Transverse colon (tissue), 4 donors: ENCODE data around the gene NOX3. TPM values are rescaled to one million over a fixed set of nuclear protein-coding genes. Genes with fewer than 3 reads are reported as not detected.
"Not testable (repeated sequence)": the region's sequence is repeated elsewhere in the genome, so short reads cannot be mapped to it uniquely, and the experiment has no call there.

Source experiments
- DNase-seq: peaks from one replicate; pipeline ENCODE4 v3.0.0-alpha.2; 2019
- H3K27ac ChIP-seq, 4 donors: fragments of 200-600 bp; sonication (generic); 2 replicates each; pipeline ENCODE4 v1.5.1; 2016 to 2018; ENCODE audit warnings: inconsistent platforms in 4 of 4
- H3K27me3 ChIP-seq: fragments of 200-600 bp; sonication (generic); 2 replicates; pipeline ENCODE4 v1.5.1; 2017; ENCODE audit warnings: inconsistent platforms
- H3K36me3 ChIP-seq, 4 donors: fragments of 200-600 bp; sonication (generic); 2 replicates each; pipeline ENCODE4 v1.5.1; 2017 to 2019; ENCODE audit warnings: inconsistent platforms in 4 of 4
- H3K4me1 ChIP-seq, 4 donors: fragments of 200-600 bp; sonication (generic); 2 replicates each; pipeline ENCODE4 v1.5.1; 2017 to 2020; ENCODE audit warnings: inconsistent platforms in 4 of 4
- H3K4me3 ChIP-seq, 4 donors: fragments of 200-600 bp; sonication (generic); 1 replicate in 1 of 4; 2 replicates in 3 of 4; pipeline versions ENCODE4 v1.5.1 to v1.6.1; 2017 to 2019; ENCODE audit warnings: inconsistent platforms in 4 of 4
- H3K9me3 ChIP-seq, 2 donors: fragments of 200-600 bp; sonication (generic); 2 replicates each; pipeline ENCODE4 v1.5.1; 2017 to 2019; ENCODE audit warnings: inconsistent platforms in 2 of 2
- EP300 ChIP-seq: sonication (generic); formaldehyde crosslinking; IDR thresholded peaks from one replicate; pipeline ENCODE4 v1.6.1; 2017; ENCODE audit warnings: antibody characterized with exemption, low read depth
- POLR2A ChIP-seq: fragments of 450-650 bp; IDR thresholded peaks from one replicate; pipeline ENCODE4 v1.6.1; 2016; ENCODE audit warnings: antibody characterized with exemption, mild to moderate bottlenecking, moderate library complexity
- POLR2AphosphoS5 ChIP-seq, 3 donors: sonication (generic); formaldehyde crosslinking; IDR thresholded peaks; one replicate each; pipeline ENCODE4 v1.6.1; 2016; ENCODE audit warnings: antibody characterized with exemption in 3 of 3
- WGBS, 2 donors: methylation state at CpG; one replicate each; pipeline ENCODE4 v1.1.5; 2018; ENCODE audit warnings: low coverage in 1 of 2; 5-methylcytosine and 5-hydroxymethylcytosine counted together
- in situ Hi-C, 4 donors: fragments of 200-750 bp; cut with MboI; loops; one replicate each; pipeline versions ENCODE4 v1.15.0 to v1.15.1; 2017; ENCODE audit warnings: low sequenced_read_pairs in 3 of 4, low pct_ligation_motif_present in 1 of 4, low pct_unique_long_range_greater_than_20kb in 1 of 4
- intact Hi-C: fragments of 100-400 bp; cut with DNase I; formaldehyde crosslinking; loops from one replicate; pipeline ENCODE4 v1.15.1; 2023; ENCODE audit warnings: low total_unique reads
- total RNA-seq, 4 donors: library from RNA; depleted of rRNA; stranded (reverse); fragments of >200 nt; gene quantifications; one replicate each; pipeline ENCODE4 v1.1.0, GENCODE V29; 2016
- TF ChIP-seq, protein P1 (sequence below), 5 experiments: fragments of 200-600 bp in 3 of 5; fragments of 450-650 bp in 2 of 5; sonication (generic) in 3 of 5; IDR thresholded peaks; 1 replicate in 2 of 5; 2 replicates in 3 of 5; pipeline ENCODE4 v1.5.1; 2016 to 2017; ENCODE audit warnings: antibody characterized with exemption in 5 of 5, inconsistent platforms in 3 of 5, mild to moderate bottlenecking in 2 of 5, moderate library complexity in 1 of 5

The NOX3 gene
- total RNA-seq, 4 donors from 2014 or later, result not detected

DNA sequence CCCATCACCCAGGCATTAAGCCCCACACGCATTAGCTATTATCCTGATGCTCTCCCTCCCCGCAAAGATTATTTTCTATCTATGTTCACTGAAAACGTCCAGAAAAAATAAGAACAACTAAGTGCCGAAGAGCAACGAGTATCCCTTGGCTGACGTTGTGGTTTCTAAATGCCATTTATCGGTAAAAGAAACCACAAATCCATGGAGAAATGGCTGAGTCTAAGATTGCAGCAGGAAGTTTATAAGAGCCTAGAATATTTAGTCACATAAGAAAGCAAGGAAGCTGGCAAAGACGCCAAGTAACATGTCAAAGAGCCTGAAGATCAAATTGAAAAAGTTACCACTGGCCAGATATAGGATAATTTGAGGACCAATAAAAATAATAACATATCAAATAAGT lies 18.1 kb upstream of the NOX3 start:
- intact Hi-C loops (no loop called here), in situ Hi-C loops (no loop called here)
- no peak overlapping the region for H3K27ac ChIP-seq
- no peaks in the 10 kb centered on the region for H3K9me3 ChIP-seq
- 87 to 92% methylated on average over 8 of the region's 8 CpGs for WGBS, 2 donors
- no peaks in the 10 kb centered on the region for H3K27me3 ChIP-seq
- H3K36me3 ChIP-seq, result no peaks in the 10 kb centered on the region
- no peak overlapping the region for H3K4me3 ChIP-seq
- no peaks in the 10 kb centered on the region for H3K4me1 ChIP-seq
- TF ChIP-seq, protein P1, sequence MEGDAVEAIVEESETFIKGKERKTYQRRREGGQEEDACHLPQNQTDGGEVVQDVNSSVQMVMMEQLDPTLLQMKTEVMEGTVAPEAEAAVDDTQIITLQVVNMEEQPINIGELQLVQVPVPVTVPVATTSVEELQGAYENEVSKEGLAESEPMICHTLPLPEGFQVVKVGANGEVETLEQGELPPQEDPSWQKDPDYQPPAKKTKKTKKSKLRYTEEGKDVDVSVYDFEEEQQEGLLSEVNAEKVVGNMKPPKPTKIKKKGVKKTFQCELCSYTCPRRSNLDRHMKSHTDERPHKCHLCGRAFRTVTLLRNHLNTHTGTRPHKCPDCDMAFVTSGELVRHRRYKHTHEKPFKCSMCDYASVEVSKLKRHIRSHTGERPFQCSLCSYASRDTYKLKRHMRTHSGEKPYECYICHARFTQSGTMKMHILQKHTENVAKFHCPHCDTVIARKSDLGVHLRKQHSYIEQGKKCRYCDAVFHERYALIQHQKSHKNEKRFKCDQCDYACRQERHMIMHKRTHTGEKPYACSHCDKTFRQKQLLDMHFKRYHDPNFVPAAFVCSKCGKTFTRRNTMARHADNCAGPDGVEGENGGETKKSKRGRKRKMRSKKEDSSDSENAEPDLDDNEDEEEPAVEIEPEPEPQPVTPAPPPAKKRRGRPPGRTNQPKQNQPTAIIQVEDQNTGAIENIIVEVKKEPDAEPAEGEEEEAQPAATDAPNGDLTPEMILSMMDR (IDR thresholded peaks at IDR 0.05), result no peak
- TF ChIP-seq EP300, result no peak
- TF ChIP-seq POLR2AphosphoS5 (IDR thresholded peaks at IDR 0.05), result no peak
- TF ChIP-seq POLR2A, result no peak
- DNase-seq, result no peak

DNA sequence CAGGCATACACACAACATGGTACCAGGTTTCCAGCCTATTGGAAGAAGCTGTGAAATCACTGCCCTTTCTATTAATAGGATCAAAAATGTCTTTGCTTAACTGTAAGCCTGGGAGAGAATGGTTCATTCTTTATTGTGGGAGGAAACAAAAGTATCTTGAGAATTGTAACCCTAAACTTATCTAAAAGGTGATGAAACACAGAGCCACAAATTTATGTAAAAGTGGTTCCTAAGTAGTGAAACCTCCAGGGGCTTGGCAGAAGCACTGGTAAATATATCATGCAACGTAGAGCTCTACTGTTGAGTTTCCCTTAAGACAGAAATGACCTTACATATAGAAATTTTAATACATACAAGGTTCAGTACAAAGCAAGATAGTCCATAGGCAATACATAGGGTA lies 17.2 kb upstream of the NOX3 start:
- Histone ChIP-seq H3K4me3 (no peak overlapping the region), H3K27ac (no peak overlapping the region), H3K9me3 (no peaks in the 10 kb centered on the region), H3K27me3 (no peaks in the 10 kb centered on the region), H3K4me1 (no peaks in the 10 kb centered on the region), H3K36me3 (no peaks in the 10 kb centered on the region)
- TF ChIP-seq EP300 (no peak), POLR2AphosphoS5 (IDR thresholded peaks at IDR 0.05) (no peak), POLR2A (no peak)
- TF ChIP-seq, protein P1 (IDR thresholded peaks at IDR 0.05), result no peak
- DNase-seq, result no peak
- intact Hi-C loops, result no loop called here
- 48 to 60% methylated on average over 1 of the region's 1 CpG for WGBS, 2 donors
- in situ Hi-C loops, result no loop called here

DNA sequence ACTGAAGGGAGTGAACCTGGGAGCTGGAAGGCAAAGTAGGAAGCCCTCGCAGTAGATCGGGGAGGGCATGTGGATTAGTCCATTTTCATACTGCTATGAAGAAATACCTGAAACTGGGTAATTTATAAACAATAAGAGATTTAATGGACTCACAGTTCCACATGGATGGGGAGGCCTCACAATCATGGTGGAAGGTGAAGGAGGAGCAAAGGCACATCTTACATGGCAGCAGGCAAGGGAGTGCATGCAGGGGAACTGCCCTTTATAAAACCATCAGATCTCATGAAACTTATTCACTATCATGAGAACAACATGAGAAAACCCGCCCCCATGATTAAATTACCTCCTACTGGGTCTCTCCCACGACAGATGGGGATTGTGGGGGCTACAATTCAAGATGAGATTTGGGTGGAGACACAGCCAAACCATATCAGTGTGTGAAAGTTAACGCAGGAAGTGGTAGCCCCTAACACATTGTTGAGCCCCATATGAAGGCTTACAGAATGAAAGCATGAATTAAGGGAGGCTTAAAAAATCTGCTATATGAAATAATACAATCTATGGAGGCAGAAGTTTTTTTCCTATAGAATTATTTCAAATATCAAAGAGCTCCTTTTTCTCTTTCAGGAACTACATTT lies 15.5 kb upstream of the NOX3 start:
- in situ Hi-C loops, result not testable (repeated sequence)
- WGBS, 2 donors, result 84 to 86% methylated on average over 5 of the region's 5 CpGs

DNA sequence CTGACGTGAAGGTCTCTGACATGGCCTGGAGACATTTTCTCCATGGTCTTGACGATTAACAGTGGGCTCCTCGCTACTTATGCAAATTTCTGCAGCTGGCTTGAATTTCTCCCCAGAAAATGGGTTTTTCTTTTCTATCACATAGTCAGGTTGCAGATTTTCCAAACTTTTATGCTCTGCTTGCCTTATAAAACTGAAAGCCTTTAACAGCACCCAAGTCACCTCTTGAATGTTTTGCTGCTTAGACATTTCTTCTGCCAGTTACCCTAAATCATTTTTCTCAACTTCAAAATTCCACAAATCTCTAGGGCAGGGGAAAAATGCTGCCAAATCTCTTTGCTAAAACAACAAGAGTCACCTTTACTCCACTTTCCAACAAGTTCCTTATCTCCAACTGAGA lies 12.9 kb upstream of the NOX3 start:
- H3K27ac ChIP-seq, H3K9me3 ChIP-seq, H3K4me1 ChIP-seq, H3K27me3 ChIP-seq, DNase-seq, H3K36me3 ChIP-seq, in situ Hi-C loops, intact Hi-C loops, H3K4me3 ChIP-seq: not testable (repeated sequence)
- WGBS, 2 donors, result 83 to 100% methylated on average over 1 to 3 of the region's 3 CpGs

More for the DNA sequence above, 15.5 kb upstream of the NOX3 start:
- intact Hi-C loops, H3K9me3 ChIP-seq, H3K27ac ChIP-seq, H3K36me3 ChIP-seq, H3K4me1 ChIP-seq, H3K4me3 ChIP-seq, H3K27me3 ChIP-seq, DNase-seq: not testable (repeated sequence)

DNA sequence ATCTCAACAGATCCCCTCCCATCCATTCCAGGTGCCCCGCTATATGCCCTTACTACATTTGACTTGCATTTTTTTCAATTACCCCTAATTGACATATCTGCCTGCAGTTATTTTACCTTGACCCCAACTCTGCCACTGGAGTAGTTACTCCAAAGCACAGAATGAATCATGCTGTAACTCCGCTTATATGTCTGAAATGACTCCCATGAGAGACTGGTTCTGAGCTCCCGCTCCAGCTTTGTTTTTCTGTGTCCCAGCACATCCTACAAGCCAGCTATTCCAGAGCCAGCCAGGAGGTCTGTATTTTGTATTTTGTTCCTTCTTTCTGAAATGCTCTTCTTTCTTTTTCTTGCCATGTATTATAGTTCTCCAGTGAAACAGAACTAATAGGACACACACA lies 10.9 kb upstream of the NOX3 start:
- in situ Hi-C loops (no loop called here), intact Hi-C loops (no loop called here)
- Histone ChIP-seq H3K4me3 (no peak overlapping the region), H3K4me1 (no peaks in the 10 kb centered on the region), H3K27me3 (no peaks in the 10 kb centered on the region), H3K9me3 (no peaks in the 10 kb centered on the region), H3K36me3 (no peaks in the 10 kb centered on the region), H3K27ac (no peak overlapping the region)
- WGBS, 2 donors, result 88 to 97% methylated on average over 3 of the region's 3 CpGs
- TF ChIP-seq, protein P1 (IDR thresholded peaks at IDR 0.05), result no peak
- TF ChIP-seq POLR2A (no peak), POLR2AphosphoS5 (IDR thresholded peaks at IDR 0.05) (no peak), EP300 (no peak)
- no peak for DNase-seq
